ENCODE data around the gene EIF2B1. TPM values are rescaled to one million over a fixed set of nuclear protein-coding genes. Genes with fewer than 3 reads are reported as not detected.

Gene EIF2B1
- total RNA-seq, 1 donor from 2014 or later: 55.2 TPM

DNA sequence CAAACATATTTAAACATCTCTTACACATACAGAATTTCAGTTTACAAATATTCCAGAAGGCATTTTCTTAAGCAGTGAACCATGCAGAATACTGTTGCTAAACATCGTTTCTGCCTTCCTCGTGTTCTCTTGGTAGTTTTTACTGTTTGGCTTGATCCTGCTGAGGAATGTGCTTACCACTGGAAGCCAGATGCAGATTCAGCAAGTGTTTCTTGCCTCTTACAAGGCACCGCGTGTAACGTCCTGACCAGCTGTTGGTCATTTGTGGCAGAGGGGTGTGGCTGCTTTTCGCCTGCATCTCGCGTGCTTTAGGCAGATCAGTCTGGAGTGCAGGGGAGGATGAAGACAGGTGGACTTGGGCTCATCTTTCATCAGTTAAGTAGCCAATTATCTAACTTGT is 12.4 kb downstream of the EIF2B1 start:
- intact Hi-C loops (cut with DNase I): no loop called here
- Histone ChIP-seq H3K27ac (no peak overlapping the region), H3K36me3 (peaks cover 5 to 72% of the 10 kb centered on the region in 2 donors)

DNA sequence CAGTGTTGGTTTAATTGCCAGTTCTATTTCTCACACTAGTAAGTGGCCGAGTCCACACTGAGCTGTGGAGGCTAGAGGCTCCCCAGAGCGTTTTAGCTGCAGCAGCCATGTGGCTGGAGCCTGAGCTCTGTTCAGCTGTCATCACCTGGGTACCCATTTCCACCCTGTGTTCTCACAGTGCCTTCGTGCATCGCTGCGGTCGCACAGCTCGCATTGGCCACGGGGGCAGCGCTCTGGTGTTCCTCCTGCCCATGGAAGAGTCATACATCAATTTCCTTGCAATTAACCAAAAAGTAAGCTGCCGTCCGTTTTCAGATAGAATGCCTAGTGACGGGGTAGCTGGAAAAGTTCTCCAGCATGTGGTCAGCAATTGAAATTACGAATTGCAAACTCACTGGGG is 15.9 kb downstream of the EIF2B1 start:
- H3K27ac ChIP-seq: no peak overlapping the region
- peaks cover 0 to 72% of the 10 kb centered on the region in 2 donors for H3K36me3 ChIP-seq
- DNase-seq (ENCODE audit: extremely low spot score in 2 of 2): no peak
- H3K4me1 ChIP-seq: no peaks in the 10 kb centered on the region
- intact Hi-C loops (cut with DNase I): no loop called here
- H3K27me3 ChIP-seq: no peaks in the 10 kb centered on the region
- no peak overlapping the region for H3K4me3 ChIP-seq
- TF ChIP-seq POLR2AphosphoS5 (IDR thresholded peaks at IDR 0.05; ENCODE audit: insufficient read depth in 1 of 2, low read depth in 1 of 2) (no peak), POLR2A (IDR thresholded peaks at IDR 0.05) (no peak)
- TF ChIP-seq, protein P1, sequence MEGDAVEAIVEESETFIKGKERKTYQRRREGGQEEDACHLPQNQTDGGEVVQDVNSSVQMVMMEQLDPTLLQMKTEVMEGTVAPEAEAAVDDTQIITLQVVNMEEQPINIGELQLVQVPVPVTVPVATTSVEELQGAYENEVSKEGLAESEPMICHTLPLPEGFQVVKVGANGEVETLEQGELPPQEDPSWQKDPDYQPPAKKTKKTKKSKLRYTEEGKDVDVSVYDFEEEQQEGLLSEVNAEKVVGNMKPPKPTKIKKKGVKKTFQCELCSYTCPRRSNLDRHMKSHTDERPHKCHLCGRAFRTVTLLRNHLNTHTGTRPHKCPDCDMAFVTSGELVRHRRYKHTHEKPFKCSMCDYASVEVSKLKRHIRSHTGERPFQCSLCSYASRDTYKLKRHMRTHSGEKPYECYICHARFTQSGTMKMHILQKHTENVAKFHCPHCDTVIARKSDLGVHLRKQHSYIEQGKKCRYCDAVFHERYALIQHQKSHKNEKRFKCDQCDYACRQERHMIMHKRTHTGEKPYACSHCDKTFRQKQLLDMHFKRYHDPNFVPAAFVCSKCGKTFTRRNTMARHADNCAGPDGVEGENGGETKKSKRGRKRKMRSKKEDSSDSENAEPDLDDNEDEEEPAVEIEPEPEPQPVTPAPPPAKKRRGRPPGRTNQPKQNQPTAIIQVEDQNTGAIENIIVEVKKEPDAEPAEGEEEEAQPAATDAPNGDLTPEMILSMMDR (IDR thresholded peaks at IDR 0.05): no peak
- H3K9me3 ChIP-seq: no peaks in the 10 kb centered on the region

More for the DNA sequence above, 12.4 kb downstream of the EIF2B1 start:
- no peaks in the 10 kb centered on the region for H3K9me3 ChIP-seq
- DNase-seq (ENCODE audit: extremely low spot score in 2 of 2): no peak
- H3K4me3 ChIP-seq: no peak overlapping the region
- no peaks in the 10 kb centered on the region for H3K27me3 ChIP-seq
- H3K4me1 ChIP-seq: no peaks in the 10 kb centered on the region
- TF ChIP-seq, protein P1 (IDR thresholded peaks at IDR 0.05): no peak
- TF ChIP-seq POLR2AphosphoS5 (IDR thresholded peaks at IDR 0.05; ENCODE audit: insufficient read depth in 1 of 2, low read depth in 1 of 2) (no peak), POLR2A (IDR thresholded peaks at IDR 0.05) (no peak)

DNA sequence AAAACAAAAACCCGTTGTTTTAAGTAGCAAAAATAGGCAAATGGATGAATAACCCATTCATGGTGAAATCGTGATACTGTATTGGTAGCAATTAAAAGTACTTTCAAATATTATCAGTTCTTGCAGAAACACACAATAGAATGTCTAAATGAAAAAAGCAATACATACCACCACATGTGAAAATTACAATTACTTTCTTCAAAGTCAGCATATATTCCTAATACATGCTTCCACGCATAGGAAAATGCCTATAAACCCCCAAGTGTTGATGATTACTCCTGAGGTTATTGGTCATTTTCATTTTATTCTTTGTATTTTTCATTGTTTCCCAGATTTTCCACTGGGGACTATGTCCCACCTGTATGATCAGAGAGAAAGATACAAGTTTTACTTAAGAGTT is 16.3 kb downstream of the EIF2B1 start:
- H3K27me3 ChIP-seq: no peaks in the 10 kb centered on the region
- no peaks in the 10 kb centered on the region for H3K4me1 ChIP-seq
- no peaks in the 10 kb centered on the region for H3K9me3 ChIP-seq
- DNase-seq (ENCODE audit: extremely low spot score in 2 of 2): no peak
- TF ChIP-seq, protein P1 (IDR thresholded peaks at IDR 0.05): no peak
- TF ChIP-seq POLR2A (IDR thresholded peaks at IDR 0.05) (no peak), POLR2AphosphoS5 (IDR thresholded peaks at IDR 0.05; ENCODE audit: insufficient read depth in 1 of 2, low read depth in 1 of 2) (no peak)
- peaks cover 0 to 75% of the 10 kb centered on the region in 2 donors for H3K36me3 ChIP-seq
- intact Hi-C loops (cut with DNase I): no loop called here
- H3K27ac ChIP-seq: no peak overlapping the region
- no peak overlapping the region for H3K4me3 ChIP-seq

DNA sequence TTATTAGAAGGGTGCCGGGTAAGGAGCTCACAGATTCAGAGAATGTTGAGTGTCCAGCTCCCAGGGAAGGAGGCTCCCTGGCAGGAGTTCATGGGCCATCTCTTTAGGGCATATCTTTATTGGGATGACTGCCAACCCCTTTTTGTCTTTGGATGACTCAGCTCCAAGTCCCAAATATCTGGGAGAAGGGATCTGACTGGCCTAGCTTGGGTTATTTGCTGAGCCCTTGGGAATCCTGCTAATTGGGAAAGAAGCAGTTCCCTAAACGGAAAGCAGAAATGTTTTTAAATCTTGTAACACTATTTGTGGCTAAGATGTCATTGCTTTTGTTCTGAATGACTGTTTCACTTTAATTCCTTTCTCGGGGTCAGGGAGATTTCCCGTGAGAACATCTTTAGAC is 19.0 kb downstream of the EIF2B1 start:
- Histone ChIP-seq H3K4me3 (no peak overlapping the region), H3K36me3 (peaks cover 0 to 79% of the 10 kb centered on the region in 2 donors), H3K27ac (no peak overlapping the region), H3K27me3 (no peaks in the 10 kb centered on the region), H3K9me3 (no peaks in the 10 kb centered on the region), H3K4me1 (no peaks in the 10 kb centered on the region)
- TF ChIP-seq, protein P1 (IDR thresholded peaks at IDR 0.05): no peak
- TF ChIP-seq POLR2AphosphoS5 (IDR thresholded peaks at IDR 0.05; ENCODE audit: insufficient read depth in 1 of 2, low read depth in 1 of 2) (no peak), POLR2A (IDR thresholded peaks at IDR 0.05) (no peak)
- intact Hi-C loops (cut with DNase I): no loop called here
- DNase-seq (ENCODE audit: extremely low spot score in 2 of 2): no peak

DNA sequence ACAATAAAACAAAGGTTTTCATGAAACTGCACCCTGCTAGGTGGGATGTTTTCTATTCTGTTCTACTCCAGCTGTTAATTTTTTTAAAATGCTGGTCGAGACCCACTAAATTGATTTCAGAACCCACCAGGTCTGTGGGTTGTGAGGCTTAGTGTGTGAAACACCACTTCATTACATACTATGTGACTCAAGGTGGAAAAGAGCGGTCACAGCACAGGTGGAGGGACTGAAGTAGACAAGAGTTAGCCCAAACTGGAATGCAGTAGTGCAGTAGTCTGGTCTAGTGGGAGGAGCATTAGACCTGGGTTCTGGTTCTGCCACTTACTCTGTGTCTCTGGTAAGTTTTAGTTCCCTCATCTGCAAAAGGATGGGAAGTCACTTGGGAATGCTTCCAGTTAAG is 19.4 kb downstream of the EIF2B1 start:
- Histone ChIP-seq H3K27me3 (no peaks in the 10 kb centered on the region), H3K4me3 (no peak overlapping the region), H3K27ac (no peak overlapping the region), H3K36me3 (peaks cover 0 to 79% of the 10 kb centered on the region in 2 donors), H3K9me3 (no peaks in the 10 kb centered on the region), H3K4me1 (no peaks in the 10 kb centered on the region)
- no peak for TF ChIP-seq POLR2A (IDR thresholded peaks at IDR 0.05)
- TF ChIP-seq, protein P1 (IDR thresholded peaks at IDR 0.05): no peak
- TF ChIP-seq POLR2AphosphoS5 (IDR thresholded peaks at IDR 0.05; ENCODE audit: insufficient read depth in 1 of 2, low read depth in 1 of 2): no peak
- intact Hi-C loops (cut with DNase I): no loop called here
- DNase-seq (ENCODE audit: extremely low spot score in 2 of 2): no peak
